ENCODE measurements around the gene CERK. TPM values are rescaled to one million over a fixed set of nuclear protein-coding genes. Genes with fewer than 3 reads are reported as not detected.

The CERK gene
- total and polyA plus RNA-seq, 2 of the 13 experiments (the other 11 are each of a cell fraction or from before 2014, with no cell fraction given), result 40.3 to 41.9 TPM

DNA sequence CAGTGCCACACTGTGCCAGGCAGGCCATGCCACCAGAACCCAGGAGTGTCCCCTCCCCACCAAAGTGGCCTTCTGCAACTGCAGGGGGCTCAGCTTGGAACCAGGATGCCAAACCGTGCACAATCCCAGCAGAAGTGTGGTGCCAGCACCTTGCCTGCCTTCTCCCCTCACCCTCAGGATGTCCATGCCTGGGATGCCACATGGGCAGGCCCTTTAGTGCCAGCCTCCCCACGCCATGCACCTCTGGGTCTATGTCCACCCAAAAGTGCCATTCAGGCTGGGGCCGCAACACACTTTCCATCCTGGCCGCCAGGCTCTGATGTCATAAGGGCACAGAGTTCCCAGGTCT is 15.7 kb upstream of the CERK start (continued):
- no peak for TF ChIP-seq ZNF674 (CRISPR knock-in tag; IDR thresholded peaks at IDR 0.05; ENCODE audit: low read depth)
- TF ChIP-seq PTBP1 (IDR thresholded peaks at IDR 0.05; ENCODE audit: low read depth, low read length, poor library complexity, severe bottlenecking), result no peak
- no peak for TF ChIP-seq JARID2 (CRISPR knock-in tag; IDR thresholded peaks at IDR 0.05; ENCODE audit: insufficient replicate concordance)
- no peak for TF ChIP-seq ZNF670 (CRISPR knock-in tag; IDR thresholded peaks at IDR 0.05; ENCODE audit: borderline replicate concordance)
- no peak for TF ChIP-seq SOX13 (IDR thresholded peaks at IDR 0.05)
- no peak for TF ChIP-seq SOX13 (CRISPR knock-in tag; conservative IDR thresholded peaks at IDR 0.05 in 1 of 2, IDR thresholded peaks at IDR 0.05 in 1 of 2)
- TF ChIP-seq, protein P1, sequence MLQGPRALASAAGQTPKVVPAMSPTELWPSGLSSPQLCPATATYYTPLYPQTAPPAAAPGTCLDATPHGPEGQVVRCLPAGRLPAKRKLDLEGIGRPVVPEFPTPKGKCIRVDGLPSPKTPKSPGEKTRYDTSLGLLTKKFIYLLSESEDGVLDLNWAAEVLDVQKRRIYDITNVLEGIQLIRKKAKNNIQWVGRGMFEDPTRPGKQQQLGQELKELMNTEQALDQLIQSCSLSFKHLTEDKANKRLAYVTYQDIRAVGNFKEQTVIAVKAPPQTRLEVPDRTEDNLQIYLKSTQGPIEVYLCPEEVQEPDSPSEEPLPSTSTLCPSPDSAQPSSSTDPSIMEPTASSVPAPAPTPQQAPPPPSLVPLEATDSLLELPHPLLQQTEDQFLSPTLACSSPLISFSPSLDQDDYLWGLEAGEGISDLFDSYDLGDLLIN (CRISPR knock-in tag; IDR thresholded peaks at IDR 0.05; ENCODE audit: borderline replicate concordance), result no peak
- TF ChIP-seq ZNF556 (CRISPR knock-in tag; IDR thresholded peaks at IDR 0.05; ENCODE audit: borderline replicate concordance), result no peak
- TF ChIP-seq SYNCRIP (IDR thresholded peaks at IDR 0.05; ENCODE audit: insufficient read depth, low read depth, low read length), result no peak
- TF ChIP-seq, protein P2, sequence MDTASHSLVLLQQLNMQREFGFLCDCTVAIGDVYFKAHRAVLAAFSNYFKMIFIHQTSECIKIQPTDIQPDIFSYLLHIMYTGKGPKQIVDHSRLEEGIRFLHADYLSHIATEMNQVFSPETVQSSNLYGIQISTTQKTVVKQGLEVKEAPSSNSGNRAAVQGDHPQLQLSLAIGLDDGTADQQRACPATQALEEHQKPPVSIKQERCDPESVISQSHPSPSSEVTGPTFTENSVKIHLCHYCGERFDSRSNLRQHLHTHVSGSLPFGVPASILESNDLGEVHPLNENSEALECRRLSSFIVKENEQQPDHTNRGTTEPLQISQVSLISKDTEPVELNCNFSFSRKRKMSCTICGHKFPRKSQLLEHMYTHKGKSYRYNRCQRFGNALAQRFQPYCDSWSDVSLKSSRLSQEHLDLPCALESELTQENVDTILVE (CRISPR knock-in tag; IDR thresholded peaks at IDR 0.05), result no peak
- TF ChIP-seq ZNF382 (CRISPR knock-in tag; IDR thresholded peaks at IDR 0.05; ENCODE audit: borderline replicate concordance), result no peak
- no peak for TF ChIP-seq JDP2 (CRISPR knock-in tag; IDR thresholded peaks at IDR 0.05; ENCODE audit: borderline replicate concordance)
- TF ChIP-seq, protein P3, sequence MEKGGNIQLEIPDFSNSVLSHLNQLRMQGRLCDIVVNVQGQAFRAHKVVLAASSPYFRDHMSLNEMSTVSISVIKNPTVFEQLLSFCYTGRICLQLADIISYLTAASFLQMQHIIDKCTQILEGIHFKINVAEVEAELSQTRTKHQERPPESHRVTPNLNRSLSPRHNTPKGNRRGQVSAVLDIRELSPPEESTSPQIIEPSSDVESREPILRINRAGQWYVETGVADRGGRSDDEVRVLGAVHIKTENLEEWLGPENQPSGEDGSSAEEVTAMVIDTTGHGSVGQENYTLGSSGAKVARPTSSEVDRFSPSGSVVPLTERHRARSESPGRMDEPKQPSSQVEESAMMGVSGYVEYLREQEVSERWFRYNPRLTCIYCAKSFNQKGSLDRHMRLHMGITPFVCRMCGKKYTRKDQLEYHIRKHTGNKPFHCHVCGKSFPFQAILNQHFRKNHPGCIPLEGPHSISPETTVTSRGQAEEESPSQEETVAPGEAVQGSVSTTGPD (CRISPR knock-in tag; IDR thresholded peaks at IDR 0.05), result no peak

Data from HepG2 (cell line).